Hepatocyte (in vitro differentiated cells): Measurements from ENCODE around the gene TMCO4. TPM values are rescaled to one million over a fixed set of nuclear protein-coding genes. Genes with fewer than 3 reads are reported as not detected.
"Not testable (repeated sequence)": the region's sequence is repeated elsewhere in the genome, so short reads cannot be mapped to it uniquely, and the experiment has no call there.

Source experiments
- DNase-seq: peaks from one replicate; pipeline ENCODE4 v3.0.0-alpha.2; 2016; ENCODE audit warnings: low spot score
- H2AFZ ChIP-seq: fragments of 200-600 bp; sonication (generic); 2 replicates; pipeline ENCODE4 v1.6.0; 2016; ENCODE audit warnings: antibody characterized with exemption, mild to moderate bottlenecking
- H3K27ac ChIP-seq: fragments of 200-600 bp; sonication (generic); 2 replicates; pipeline ENCODE4 v1.5.1; 2016; ENCODE audit warnings: mild to moderate bottlenecking
- H3K27me3 ChIP-seq: fragments of 200-600 bp; sonication (generic); 2 replicates; pipeline ENCODE4 v1.6.1; 2016
- H3K36me3 ChIP-seq: fragments of 200-600 bp; sonication (generic); replicated peaks from 2 replicates; pipeline ENCODE4 v1.5.1; 2016; ENCODE audit warnings: low read depth; ENCODE audit not compliant: insufficient read depth
- H3K4me1 ChIP-seq: fragments of 200-600 bp; sonication (generic); 2 replicates; pipeline ENCODE4 v1.5.1; 2016; ENCODE audit warnings: mild to moderate bottlenecking, moderate library complexity; ENCODE audit not compliant: insufficient read depth
- H3K4me2 ChIP-seq: fragments of 200-600 bp; sonication (generic); 2 replicates; pipeline ENCODE4 v1.6.0; 2016
- H3K4me3 ChIP-seq: fragments of 200-600 bp; sonication (generic); 2 replicates; pipeline ENCODE4 v1.5.1; 2016; ENCODE audit warnings: mild to moderate bottlenecking
- H3K79me2 ChIP-seq: fragments of 200-600 bp; sonication (generic); 2 replicates; pipeline ENCODE4 v1.6.0; 2017; ENCODE audit warnings: mild to moderate bottlenecking
- H3K9me2 ChIP-seq: fragments of 200-600 bp; sonication (generic); replicated peaks from 2 replicates; pipeline ENCODE4 v1.6.0; 2017; ENCODE audit warnings: mild to moderate bottlenecking; ENCODE audit not compliant: insufficient read depth
- H3K9me3 ChIP-seq: fragments of 200-600 bp; sonication (generic); 2 replicates; pipeline ENCODE4 v1.5.1; 2016; ENCODE audit warnings: low read depth, mild to moderate bottlenecking
- H4K20me1 ChIP-seq: fragments of 200-600 bp; sonication (generic); 2 replicates; pipeline ENCODE4 v1.6.0; 2016; ENCODE audit warnings: mild to moderate bottlenecking; ENCODE audit not compliant: insufficient read depth, poor library complexity, severe bottlenecking
- CTCF ChIP-seq: fragments of 200-600 bp; sonication (generic); IDR thresholded peaks from 2 replicates; pipeline ENCODE4 v1.5.1; 2016; ENCODE audit warnings: antibody characterized with exemption, mild to moderate bottlenecking; ENCODE audit not compliant: poor library complexity
- EZH2 ChIP-seq: fragments of 200-600 bp; sonication (generic); IDR thresholded peaks from 2 replicates; pipeline ENCODE4 v1.6.1; 2016; ENCODE audit warnings: antibody characterized with exemption, mild to moderate bottlenecking, borderline replicate concordance
- EZH2phosphoT487 ChIP-seq: fragments of 200-600 bp; sonication (generic); IDR thresholded peaks from one replicate; pipeline ENCODE4 v1.6.1; 2018; ENCODE audit warnings: antibody characterized with exemption, mild to moderate bottlenecking, low read depth, moderate library complexity; ENCODE audit not compliant: unreplicated experiment, severe bottlenecking
- WGBS: methylation state at CpG from one replicate; pipeline ENCODE4 v1.1.6; 2016; ENCODE audit warnings: low lambda C conversion rate; ENCODE audit errors: missing lambda C conversion rate; 5-methylcytosine and 5-hydroxymethylcytosine counted together
- polyA plus RNA-seq: library from polyadenylated mRNA; unstranded; fragments of >200 nt; fragmentation: Nextera tagmentation; extraction: Ambion mirVana; gene quantifications from 2 replicates; pipeline ENCODE4 v1.2.1, GENCODE V29; 2016
- total RNA-seq: library from RNA; depleted of rRNA; stranded (reverse); fragments of >200 nt; gene quantifications from 2 replicates; pipeline ENCODE4 v1.2.3, GENCODE V29; 2014

TMCO4 gene
- total and polyA plus RNA-seq, 2 experiments from 2014 or later = 8.7 to 13.0 TPM

GRCh38 chr1:19793360-19794046 lies 6.2 kb downstream of the TMCO4 start:
- Histone ChIP-seq H3K79me2 (no peaks in the 10 kb centered on the region), H3K4me3 (no peak overlapping the region), H2AFZ (no peak overlapping the region), H4K20me1 (no peaks in the 10 kb centered on the region), H3K27ac (no peak overlapping the region), H3K36me3 (no peaks in the 10 kb centered on the region), H3K9me3 (no peaks in the 10 kb centered on the region), H3K9me2 (no peaks in the 10 kb centered on the region), H3K4me1 (peaks cover under 1% of the 10 kb centered on the region), H3K27me3 (no peaks in the 10 kb centered on the region), H3K4me2 (no peak overlapping the region)
- no peak for DNase-seq
- WGBS = 90% methylated on average over 6 of the region's 6 CpGs
- TF ChIP-seq EZH2 (no peak), CTCF (no peak), EZH2phosphoT487 (no peak)

- no peak for TF ChIP-seq EZH2phosphoT487
- TF ChIP-seq CTCF = no peak
- TF ChIP-seq EZH2 = no peak
- no peaks in the 10 kb centered on the region for H4K20me1 ChIP-seq
- H3K79me2 ChIP-seq = no peaks in the 10 kb centered on the region
- WGBS = 90% methylated on average over 4 of the region's 4 CpGs
- no peaks in the 10 kb centered on the region for H3K4me1 ChIP-seq
- no peak overlapping the region for H3K4me3 ChIP-seq
- H3K4me2 ChIP-seq = no peak overlapping the region
- H3K9me3 ChIP-seq = no peaks in the 10 kb centered on the region
- H3K9me2 ChIP-seq = no peaks in the 10 kb centered on the region
- H2AFZ ChIP-seq = no peak overlapping the region
- H3K27ac ChIP-seq = no peak overlapping the region
- no peak for DNase-seq
- no peaks in the 10 kb centered on the region for H3K27me3 ChIP-seq
- no peaks in the 10 kb centered on the region for H3K36me3 ChIP-seq
These were observed 7.3 kb downstream of the TMCO4 start for GRCh38 chr1:19792237-19793002.

- not testable (repeated sequence) for H3K9me3 ChIP-seq, H3K27me3 ChIP-seq, DNase-seq, H3K27ac ChIP-seq, H3K36me3 ChIP-seq, H3K79me2 ChIP-seq, H4K20me1 ChIP-seq, H3K9me2 ChIP-seq, H2AFZ ChIP-seq, H3K4me3 ChIP-seq, H3K4me2 ChIP-seq, H3K4me1 ChIP-seq
- WGBS = 92% methylated on average over 9 of the region's 9 CpGs
These were observed 9.4 kb downstream of the TMCO4 start for GRCh38 chr1:19790061-19790975.
